ACHN (cell line): Measurements from ENCODE around the gene C5orf46.
"Not testable (repeated sequence)": the region's sequence is repeated elsewhere in the genome, so short reads cannot be mapped to it uniquely, and the experiment has no call there.

ENCODE experiments used
- DNase-seq: peaks from one replicate; pipeline ENCODE4 v3.0.0-alpha.2; 2015
- in situ Hi-C: cut with HindIII; loops from 2 replicates; pipeline ENCODE4 v1.10.0; 2017; ENCODE audit warnings: low sequenced_read_pairs, low pct_ligation_motif_present, low pct_unique_long_range_greater_than_20kb

Gene C5orf46

DNA sequence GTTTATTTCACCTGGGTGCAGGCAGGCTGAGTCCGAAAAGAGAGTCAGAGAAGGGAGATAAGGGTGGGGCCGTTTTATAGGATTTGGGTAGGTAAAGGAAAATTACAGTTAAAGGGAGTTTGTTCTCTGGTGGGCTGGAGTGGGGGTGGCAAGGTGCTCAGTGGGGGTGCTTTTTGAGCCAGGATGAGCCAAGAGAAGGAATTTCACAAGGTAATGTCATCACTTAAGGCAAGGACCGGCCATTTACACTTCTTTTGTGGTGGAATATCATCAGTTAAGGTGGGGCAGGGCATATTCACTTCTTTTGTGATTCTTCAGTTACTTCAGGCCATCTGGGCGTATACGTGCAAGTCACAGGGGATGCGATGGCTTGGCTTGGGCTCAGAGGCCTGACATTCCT is 36.4 kb downstream of the C5orf46 start:
- in situ Hi-C loops, DNase-seq: not testable (repeated sequence)

DNA sequence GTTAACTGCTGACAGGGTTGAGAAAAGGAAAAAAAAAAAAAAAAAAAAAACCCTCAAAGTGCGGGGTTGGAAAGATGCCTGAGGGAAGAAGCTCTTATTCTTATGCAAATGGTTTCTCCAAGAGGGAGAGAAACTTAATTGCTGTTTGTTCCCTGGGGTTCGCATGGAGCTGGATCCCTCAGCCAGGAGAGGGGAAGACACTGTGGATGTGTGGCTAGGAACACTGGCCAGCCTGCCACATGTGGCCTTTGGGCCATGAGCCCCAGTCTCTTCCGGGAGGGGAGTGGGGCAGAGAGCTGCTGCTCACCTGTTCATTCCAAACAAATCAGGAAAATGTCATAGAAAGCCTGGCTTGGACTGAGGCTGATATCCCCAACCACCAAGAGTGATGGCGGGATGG is 37.2 kb downstream of the C5orf46 start:
- in situ Hi-C loops = no loop called here
- no peak for DNase-seq

- in situ Hi-C loops = no loop called here
Measured at GRCh38 chr5:147863454-147864158, 42.7 kb downstream of the C5orf46 start.

GRCh38 chr5:147860641-147861025 is 45.7 kb downstream of the C5orf46 start:
- DNase-seq = no peak
- in situ Hi-C loops = no loop called here

More at GRCh38 chr5:147863454-147864158, 42.7 kb downstream of the C5orf46 start:
- no peak for DNase-seq

DNA sequence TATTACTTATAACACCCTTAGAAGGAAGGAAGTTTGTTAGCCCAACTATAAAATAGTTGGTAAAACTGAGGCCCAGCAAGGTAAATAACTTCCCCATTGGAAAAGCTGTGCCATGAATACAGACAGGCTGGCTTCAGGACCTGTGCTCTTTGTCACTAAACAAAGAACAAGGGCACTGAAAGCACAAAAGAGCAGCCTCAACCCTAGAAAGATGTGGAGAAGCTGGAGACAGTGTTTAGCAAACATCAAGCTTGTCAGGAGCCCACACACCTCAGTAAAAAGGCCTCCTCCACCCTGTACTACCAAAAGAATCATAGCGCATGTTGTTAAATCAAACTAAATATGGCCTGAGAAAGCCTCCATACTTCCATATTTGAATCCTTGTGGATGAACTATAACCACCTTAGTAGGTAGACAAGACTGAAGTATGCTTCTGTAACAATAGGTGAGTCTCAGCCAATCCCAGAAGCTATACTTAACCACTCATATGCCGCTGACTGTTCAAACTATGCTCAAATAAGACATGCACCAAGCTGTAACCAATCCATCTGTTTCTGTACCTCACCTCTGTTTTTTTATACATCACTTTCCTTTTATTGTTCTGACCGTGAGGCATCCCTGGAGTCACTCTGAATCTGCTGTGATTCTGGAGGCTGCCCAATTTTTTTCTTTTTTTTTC is 46.2 kb downstream of the C5orf46 start:
- in situ Hi-C loops = no loop called here
- DNase-seq = no peak

- in situ Hi-C loops = no loop called here
- no peak for DNase-seq
Measured at GRCh38 chr5:147858565-147858964, 47.8 kb downstream of the C5orf46 start.

GRCh38 chr5:147857302-147858129 is 48.8 kb downstream of the C5orf46 start:
- in situ Hi-C loops = no loop called here
- DNase-seq = peak; percentile 33

- DNase-seq = no peak
- in situ Hi-C loops = no loop called here
Measured at GRCh38 chr5:147856801-147857200, 49.5 kb downstream of the C5orf46 start.

GRCh38 chr5:147855774-147856069 is 50.6 kb downstream of the C5orf46 start:
- no peak for DNase-seq
- in situ Hi-C loops = no loop called here

DNA sequence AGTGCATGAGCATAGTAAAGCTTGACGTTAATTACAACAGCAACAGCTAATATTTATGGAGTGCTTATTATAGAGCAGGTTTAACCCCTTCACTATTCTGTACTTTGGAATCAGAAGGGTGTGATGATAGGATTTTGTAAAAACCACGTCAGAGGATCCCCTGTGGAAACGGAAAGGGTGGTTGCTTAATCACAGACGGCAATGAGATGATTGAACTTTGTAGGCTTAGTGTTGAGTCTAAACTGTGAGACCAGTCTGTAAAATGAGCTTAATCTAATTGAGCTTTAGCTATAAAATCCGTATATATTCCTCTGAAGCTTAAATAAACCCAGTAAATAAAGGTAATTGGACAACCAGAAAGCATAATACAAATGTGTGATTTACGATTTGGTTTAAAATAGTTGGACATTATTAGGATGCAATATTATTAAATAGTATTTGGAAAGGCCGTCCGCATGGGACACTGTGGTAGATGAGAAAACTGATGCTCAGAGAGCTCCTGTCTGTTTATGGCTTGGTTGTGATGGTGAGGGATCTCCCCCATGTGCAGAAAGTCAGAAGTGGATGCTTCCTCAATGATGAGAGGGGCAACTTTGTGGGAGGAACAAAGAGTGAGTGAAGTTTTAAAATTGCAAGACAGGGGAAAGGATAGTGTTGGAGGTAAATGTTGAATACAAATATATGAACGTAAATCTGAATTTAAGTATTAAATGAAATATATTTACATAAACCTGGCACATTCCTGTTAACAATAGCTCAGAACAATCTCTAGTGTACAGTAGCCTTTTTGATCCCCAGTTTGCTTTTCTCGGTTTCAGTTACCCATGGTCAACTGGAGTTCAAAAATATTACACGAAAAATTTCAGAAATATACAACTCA is 51.2 kb downstream of the C5orf46 start:
- in situ Hi-C loops = no loop called here
- no peak for DNase-seq

DNA sequence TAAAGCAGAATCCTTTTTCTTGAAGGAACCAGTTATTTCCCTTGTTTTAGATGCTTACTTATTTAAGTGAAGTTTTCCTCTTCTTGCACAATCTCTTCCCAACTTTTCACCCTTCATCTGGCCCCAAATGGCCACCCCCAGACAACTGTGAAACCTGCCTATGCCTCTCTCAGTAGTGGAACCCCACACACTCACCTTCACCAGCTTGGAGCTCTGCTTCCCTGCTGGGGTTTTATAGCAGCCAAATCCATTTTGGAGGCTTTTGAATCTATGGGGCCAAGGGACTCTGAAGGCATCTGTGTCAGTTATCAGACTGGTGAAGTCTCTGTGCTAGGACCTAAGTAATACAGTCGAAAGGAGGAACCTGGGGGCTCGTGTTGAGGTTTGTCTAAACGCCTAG is 52.0 kb downstream of the C5orf46 start:
- in situ Hi-C loops = no loop called here
- no peak for DNase-seq

DNA sequence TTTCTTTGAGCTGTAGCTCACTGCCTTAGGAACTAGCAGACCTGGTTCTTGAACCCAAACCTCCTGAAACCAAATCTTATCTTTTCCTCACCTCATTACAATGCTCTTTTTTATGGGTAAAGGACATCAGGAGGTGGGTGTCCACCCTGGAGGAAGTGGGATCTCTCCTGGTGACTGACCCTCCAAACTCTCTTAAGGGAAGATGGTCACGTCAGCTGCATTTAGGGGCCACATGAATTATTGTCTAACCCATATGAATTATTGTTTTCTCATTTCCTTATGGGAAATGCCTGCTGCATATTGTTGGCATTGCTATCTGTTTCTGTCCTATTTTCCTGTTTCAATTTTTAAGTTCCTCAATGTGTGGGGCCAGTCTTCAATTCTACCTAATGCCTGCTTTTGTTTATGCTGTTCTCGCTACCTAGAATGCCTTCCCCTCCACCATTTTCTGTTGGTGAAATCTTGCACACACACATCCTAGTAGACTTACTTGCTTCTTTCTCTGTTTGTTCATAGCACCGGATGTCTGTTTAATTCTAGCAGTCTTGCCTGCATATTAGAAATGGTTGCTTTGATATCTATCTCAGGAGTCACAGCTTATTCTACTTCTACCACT is 52.9 kb downstream of the C5orf46 start:
- in situ Hi-C loops = no loop called here
- DNase-seq = no peak

DNA sequence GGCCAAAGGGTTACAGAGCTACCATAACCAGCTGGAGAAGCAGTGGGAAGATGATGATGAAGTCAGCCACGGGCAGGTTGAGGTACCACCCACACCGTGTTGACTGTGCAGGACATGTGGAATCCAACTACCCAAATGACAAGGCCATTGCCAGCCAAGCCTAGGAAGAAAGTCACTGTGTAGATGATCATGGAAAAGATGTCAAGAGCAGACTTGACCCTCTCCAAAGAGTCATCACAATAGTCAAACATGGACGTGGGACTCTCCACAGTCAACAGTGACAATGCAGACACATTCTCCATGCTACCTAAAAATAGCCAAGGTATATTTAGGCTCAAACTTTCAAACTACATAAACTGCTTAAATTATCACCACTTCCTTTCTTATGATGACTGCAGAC is 54.0 kb downstream of the C5orf46 start:
- no peak for DNase-seq
- in situ Hi-C loops = no loop called here

DNA sequence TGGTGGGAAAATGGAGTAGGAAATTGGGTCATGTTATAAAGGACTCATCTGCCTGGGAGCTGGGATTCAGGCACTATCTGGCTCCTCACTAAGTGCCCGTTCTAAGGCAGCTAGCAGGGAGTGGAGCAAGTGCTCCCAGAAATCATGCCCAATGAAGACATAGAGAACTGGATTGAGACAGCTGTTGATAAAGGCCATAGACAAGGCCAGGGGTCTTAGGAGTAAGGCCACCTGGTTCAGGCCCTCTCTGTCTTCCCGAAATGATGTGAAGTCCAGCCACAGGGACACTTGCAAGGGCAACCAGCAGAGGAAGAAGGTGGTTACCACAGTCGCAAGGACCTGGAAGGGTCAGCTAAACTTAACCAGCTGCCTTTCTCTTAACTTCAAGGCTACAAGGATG is 54.8 kb downstream of the C5orf46 start:
- in situ Hi-C loops = no loop called here
- no peak for DNase-seq

- DNase-seq = no peak
- in situ Hi-C loops = no loop called here
Measured at GRCh38 chr5:147849226-147849625, 57.1 kb downstream of the C5orf46 start.

DNA sequence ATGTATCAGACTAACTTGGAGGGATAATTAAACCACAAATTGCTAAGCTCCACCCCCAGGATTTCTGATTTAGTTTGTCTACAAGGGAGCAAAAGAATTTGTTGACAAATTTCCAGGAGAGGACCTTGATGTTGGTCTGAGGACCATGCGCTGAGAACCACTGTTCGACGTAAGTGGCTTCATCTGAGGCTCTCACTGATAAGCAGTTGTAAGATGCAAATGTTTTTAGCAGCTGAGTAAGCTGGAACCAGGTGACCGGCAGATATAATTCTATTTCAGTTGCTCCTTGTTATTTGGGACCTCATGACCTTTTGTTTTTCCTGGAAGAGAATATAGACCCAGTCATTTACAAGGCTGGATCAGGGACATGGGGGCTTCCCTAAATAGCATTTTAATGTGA is 60.7 kb downstream of the C5orf46 start:
- in situ Hi-C loops = no loop called here

DNA sequence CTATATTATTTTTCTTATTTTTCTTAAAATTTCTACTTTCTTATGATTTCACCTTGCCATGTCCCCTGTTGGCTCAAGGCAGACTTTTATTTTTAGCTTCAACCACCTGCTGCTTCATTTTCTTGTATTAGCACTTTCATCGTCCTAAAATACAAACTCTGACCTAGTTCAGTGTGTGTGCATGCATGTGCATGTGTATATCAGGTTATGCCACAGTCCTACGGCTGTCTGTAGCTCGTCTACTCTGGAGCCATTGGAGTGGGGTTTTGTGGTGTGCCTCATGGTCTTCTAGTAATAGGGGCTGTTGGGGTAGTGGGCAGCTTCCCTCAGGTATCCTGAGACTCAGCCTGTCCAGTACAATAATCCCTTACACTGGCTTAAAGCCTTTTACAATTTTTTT is 61.5 kb downstream of the C5orf46 start:
- no peak for DNase-seq
- in situ Hi-C loops = no loop called here

More for the DNA sequence above, 60.7 kb downstream of the C5orf46 start:
- no peak for DNase-seq

DNA sequence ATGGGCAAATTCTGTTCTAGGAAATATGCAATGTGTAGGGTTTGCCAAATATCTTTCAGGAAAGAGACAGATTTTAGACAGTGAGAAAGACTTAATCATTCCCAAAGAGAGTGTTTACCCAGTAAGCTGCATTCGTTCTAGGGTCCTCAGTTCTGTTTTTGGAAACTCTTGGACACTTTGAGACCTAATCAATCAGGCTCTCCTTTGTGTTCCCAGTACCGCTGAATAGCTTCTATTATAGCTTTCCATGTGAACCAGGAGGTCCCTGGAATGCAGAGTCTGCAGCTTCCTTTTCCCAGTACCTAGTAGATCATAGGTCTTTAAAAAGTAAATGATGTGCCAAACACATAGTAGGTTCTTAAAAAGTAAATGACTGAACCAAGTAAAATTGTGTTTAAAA is 63.5 kb downstream of the C5orf46 start:
- no peak for DNase-seq
- in situ Hi-C loops = no loop called here
